T1000 (cell line): Measurements from ENCODE around the gene FMN2.

ENCODE experiments used
- DNase-seq: peaks from one replicate; lab custom pipeline; 2025; ENCODE audit warnings: mixed read lengths; lab: John Stamatoyannopoulos, UW

The FMN2 gene

GRCh38 chr1:240492832-240493440 lies 401.3 kb downstream of the FMN2 start:
- no peak for DNase-seq

GRCh38 chr1:240495601-240496000 lies 403.9 kb downstream of the FMN2 start:
- no peak for DNase-seq

GRCh38 chr1:240496356-240496755 lies 404.7 kb downstream of the FMN2 start:
- no peak for DNase-seq

GRCh38 chr1:240496941-240497340 lies 405.3 kb downstream of the FMN2 start:
- DNase-seq: no peak

GRCh38 chr1:240497908-240498307 lies 406.2 kb downstream of the FMN2 start:
- DNase-seq: no peak

- no peak for DNase-seq
Measured at GRCh38 chr1:240498335-240498734, 406.7 kb downstream of the FMN2 start.

GRCh38 chr1:240499012-240499411 lies 407.3 kb downstream of the FMN2 start:
- peak; percentile 12 for DNase-seq

GRCh38 chr1:240500647-240501046 lies 409.0 kb downstream of the FMN2 start:
- no peak for DNase-seq

GRCh38 chr1:240501115-240501514 lies 409.4 kb downstream of the FMN2 start:
- no peak for DNase-seq

GRCh38 chr1:240503036-240503435 lies 411.4 kb downstream of the FMN2 start:
- DNase-seq: no peak

- no peak for DNase-seq
Measured at GRCh38 chr1:240503558-240503957, 411.9 kb downstream of the FMN2 start.

GRCh38 chr1:240506176-240506575 lies 414.5 kb downstream of the FMN2 start:
- DNase-seq: no peak

- no peak for DNase-seq
Measured at GRCh38 chr1:240508201-240508600, 416.5 kb downstream of the FMN2 start.

- no peak for DNase-seq
Measured at GRCh38 chr1:240508950-240509349, 417.3 kb downstream of the FMN2 start.

- no peak for DNase-seq
Measured at GRCh38 chr1:240511789-240512188, 420.1 kb downstream of the FMN2 start.

- peak; percentile 21 for DNase-seq
Measured at GRCh38 chr1:240515505-240515904, 423.8 kb downstream of the FMN2 start.

GRCh38 chr1:240516069-240516468 lies 424.4 kb downstream of the FMN2 start:
- DNase-seq: no peak

- no peak for DNase-seq
Measured at GRCh38 chr1:240517891-240518290, 426.2 kb downstream of the FMN2 start.

- no peak for DNase-seq
Measured at GRCh38 chr1:240522122-240522822, 430.6 kb downstream of the FMN2 start.

- no peak for DNase-seq
Measured at GRCh38 chr1:240524356-240525069, 432.8 kb downstream of the FMN2 start.
